GM12872 (cell line): ENCODE results near the gene CFHR4.

Experiments used
- CTCF ChIP-seq: IDR thresholded peaks from 3 replicates; pipeline ENCODE4 v1.5.1; 2011; ENCODE audit warnings: low read depth, mild to moderate bottlenecking, low read length, moderate library complexity; ENCODE audit not compliant: insufficient read depth

CFHR4 gene

GRCh38 chr1:196960854-196961253 is 73.0 kb downstream of the CFHR4 start:
- no peak for TF ChIP-seq CTCF
